Endothelial cell of umbilical vein (primary cell): Measurements from ENCODE around the gene NPFFR1. TPM values are rescaled to one million over a fixed set of nuclear protein-coding genes. Genes with fewer than 3 reads are reported as not detected.

ENCODE experiments used
- BruUV-seq: library from RNA; stranded (reverse); fragments of 400-500 nt; replicated peaks from 2 replicates; lab custom pipeline; 2021; lab: Mats Ljungman, UMichigan
- CTCF ChIA-PET: fragments of 300-600, 350-600 bp; sonication (Branson Sonifier 250); formaldehyde crosslinking; loops from one replicate; lab custom pipeline; 2021; ENCODE audit warnings: antibody characterized with exemption, inconsistent platforms; lab: Charles Lee
- POLR2A ChIA-PET: fragments of 300-600, 350-600 bp; sonication (Branson Sonifier 250); formaldehyde crosslinking; loops from one replicate; lab custom pipeline; 2021; ENCODE audit warnings: antibody characterized with exemption, inconsistent platforms; lab: Charles Lee
- DNase-seq: peaks from one replicate; pipeline ENCODE4 v3.0.0-alpha.2; 2011; ENCODE audit warnings: low read depth, low spot score
- FAIRE-seq: peaks from 2 replicates; lab custom pipeline; 2011; peaks lifted over from hg19 to GRCh38; lab: Jason Lieb, UNC
- H2AFZ ChIP-seq: 2 replicates; pipeline ENCODE4 v1.6.0; 2012; ENCODE audit warnings: low read depth, low read length, control low read depth, inconsistent platforms
- H3K27ac ChIP-seq: 2 replicates; pipeline ENCODE4 v1.5.1; 2011; ENCODE audit warnings: low read depth, mild to moderate bottlenecking, control low read depth, low read length, moderate library complexity; ENCODE audit not compliant: insufficient read depth
- H3K27me3 ChIP-seq, 2 experiments: 2 replicates each; pipeline versions ENCODE4 v1.6.0 to v1.6.1; 2011; ENCODE audit warnings: low read length in 2 of 2, mixed read lengths in 1 of 2; ENCODE audit not compliant: control insufficient read depth in 2 of 2, insufficient read depth in 2 of 2
- H3K36me3 ChIP-seq, 2 experiments: 2 replicates in 1 of 2; 3 replicates in 1 of 2; pipeline ENCODE4 v1.5.1; 2011; ENCODE audit warnings: low read length in 2 of 2, mild to moderate bottlenecking in 1 of 2, moderate library complexity in 1 of 2; ENCODE audit not compliant: control insufficient read depth in 2 of 2, insufficient read depth in 2 of 2; ENCODE audit errors: extremely low read depth in 1 of 2
- H3K4me1 ChIP-seq: 3 replicates; pipeline ENCODE4 v1.5.1; 2011; ENCODE audit warnings: mild to moderate bottlenecking, low read length; ENCODE audit not compliant: control insufficient read depth, insufficient read depth; ENCODE audit errors: extremely low read depth
- H3K4me2 ChIP-seq: 2 replicates; pipeline ENCODE4 v1.6.1; 2011; ENCODE audit warnings: low read length, control low read depth, mixed read lengths; ENCODE audit not compliant: insufficient read depth
- H3K4me3 ChIP-seq, 3 experiments: fragments of 200-600 bp in 1 of 3; sonication (generic), shearing (Covaris generic) in 1 of 3; replicated peaks in 1 of 3; 2 replicates each; pipeline ENCODE4 v1.5.1; 2011 to 2016; ENCODE audit warnings: control low read depth in 3 of 3, low read length in 3 of 3, mild to moderate bottlenecking in 2 of 3, inconsistent platforms in 1 of 3, low read depth in 1 of 3, moderate library complexity in 1 of 3; ENCODE audit not compliant: insufficient read depth in 1 of 3
- H3K79me2 ChIP-seq: 2 replicates; pipeline ENCODE4 v1.6.0; 2012; ENCODE audit warnings: low read length, inconsistent platforms; ENCODE audit not compliant: control insufficient read depth, insufficient read depth
- H3K9ac ChIP-seq: replicated peaks from 2 replicates; pipeline ENCODE3; 2011; ENCODE audit warnings: low read length, control low read depth; ENCODE audit not compliant: insufficient read depth; ENCODE audit errors: extremely low read depth
- H3K9me1 ChIP-seq: replicated peaks from 3 replicates; pipeline ENCODE4 v1.6.0; 2011; ENCODE audit warnings: mild to moderate bottlenecking, low read length; ENCODE audit not compliant: control insufficient read depth, insufficient read depth; ENCODE audit errors: extremely low read depth
- H3K9me3 ChIP-seq: replicated peaks from 2 replicates; pipeline ENCODE4 v1.5.1; 2012; ENCODE audit warnings: low read length, inconsistent platforms; ENCODE audit not compliant: control insufficient read depth, insufficient read depth
- H4K20me1 ChIP-seq: replicated peaks from 2 replicates; pipeline ENCODE3; 2011; ENCODE audit warnings: mild to moderate bottlenecking, low read length; ENCODE audit not compliant: control insufficient read depth, insufficient read depth; ENCODE audit errors: extremely low read depth
- EZH2 ChIP-seq: IDR thresholded peaks from 2 replicates; pipeline ENCODE4 v1.6.1; 2012; ENCODE audit warnings: borderline replicate concordance, low read depth, mild to moderate bottlenecking, moderate library complexity, low read length, inconsistent platforms; ENCODE audit not compliant: severe bottlenecking
- FOS ChIP-seq: IDR thresholded peaks from 2 replicates; pipeline ENCODE4 v1.6.1; 2011; ENCODE audit warnings: mild to moderate bottlenecking, low read length, moderate library complexity, borderline replicate concordance; ENCODE audit not compliant: insufficient read depth
- GATA2 ChIP-seq: IDR thresholded peaks from 2 replicates; pipeline ENCODE4 v1.7.0; 2011; ENCODE audit warnings: low read depth, mild to moderate bottlenecking, moderate library complexity, mixed read lengths, low read length; ENCODE audit not compliant: insufficient read length, insufficient read depth
- JUN ChIP-seq: IDR thresholded peaks from 2 replicates; pipeline ENCODE4 v1.6.1; 2011; ENCODE audit warnings: borderline replicate concordance, low read depth; ENCODE audit not compliant: insufficient read length, insufficient read depth
- MYC ChIP-seq: IDR thresholded peaks from one replicate; pipeline ENCODE4 v1.6.1; 2011; ENCODE audit warnings: mild to moderate bottlenecking, low read depth, low read length
- POLR2A ChIP-seq: IDR thresholded peaks from 2 replicates; pipeline ENCODE4 v1.6.1; 2012; ENCODE audit warnings: low read depth, mild to moderate bottlenecking, control low read depth, low read length
- POLR2AphosphoS5 ChIP-seq: IDR thresholded peaks from 2 replicates; pipeline ENCODE4 v1.6.1; 2012; ENCODE audit warnings: low read depth, mild to moderate bottlenecking, control low read depth, low read length, moderate library complexity; ENCODE audit not compliant: insufficient read depth
- dilution Hi-C: fragments of 300-500 bp; cut with MboI; formaldehyde crosslinking; loops from one replicate; pipeline ENCODE4 v1.15.0; 2019; ENCODE audit warnings: low sequenced_read_pairs; ENCODE audit not compliant: extremely low pct_ligation_motif_present
- intact Hi-C: fragments of 100-400 bp; cut with micrococcal nuclease; formaldehyde crosslinking; loops from one replicate; pipeline ENCODE4 v1.10.0; 2022
- polyA plus RNA-seq, 4 experiments: library from polyadenylated mRNA; depleted of rRNA in 3 of 4; stranded (reverse) in 3 of 4; unstranded in 1 of 4; fragments of >200 nt; gene quantifications; 2 replicates each; pipeline versions ENCODE4 v1.2.1 to v1.2.3, GENCODE V29; 2011 to 2012; ENCODE audit warnings: missing spikeins in 1 of 4
- total RNA-seq: library from RNA; stranded (reverse); gene quantifications from 2 replicates; pipeline ENCODE4 v1.2.3, GENCODE V29; 2021
- TF ChIP-seq, protein P1 (sequence below), 2 donors: IDR thresholded peaks; 1 replicate in 1 of 2; 2 replicates in 1 of 2; pipeline ENCODE4 v1.5.1; 2011; ENCODE audit warnings: low read length in 2 of 2, mild to moderate bottlenecking in 2 of 2, moderate library complexity in 2 of 2, control low read depth in 1 of 2, inconsistent platforms in 1 of 2, low read depth in 1 of 2; ENCODE audit not compliant: insufficient read depth in 1 of 2; ENCODE audit errors: extremely low read depth in 1 of 2
- TF ChIP-seq, protein P2 (sequence below): IDR thresholded peaks from 2 replicates; pipeline ENCODE4 v1.6.1; 2011; ENCODE audit not compliant: insufficient read depth, insufficient read length

NPFFR1 gene
- total and polyA plus RNA-seq, 2 donors (not counting 3 experiments of a cell fraction or from before 2014, with no cell fraction given) = not detected

DNA sequence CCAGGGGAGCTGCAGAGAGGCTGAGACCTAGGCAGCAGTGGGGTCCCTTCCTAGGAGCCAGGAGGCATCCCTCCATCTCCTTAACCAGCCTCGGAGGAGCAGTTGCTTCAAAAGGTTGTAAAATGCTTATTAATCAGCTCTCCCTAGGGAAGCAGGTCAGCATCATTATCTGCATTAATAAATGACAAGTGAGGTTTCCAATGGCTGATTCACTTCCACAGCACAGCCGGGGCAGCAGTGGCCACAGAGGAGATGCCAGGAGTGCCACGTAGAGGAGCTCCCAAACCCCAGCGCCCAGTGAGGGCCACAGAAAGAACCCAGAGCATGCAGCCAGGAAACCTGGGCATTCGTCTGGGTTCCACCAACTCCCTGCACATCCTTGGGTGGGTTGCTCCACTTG lies 8.2 kb upstream of the NPFFR1 start:
- no peak for DNase-seq
- no peaks in the 10 kb centered on the region for H3K9me1 ChIP-seq
- no peak overlapping the region for H2AFZ ChIP-seq
- FAIRE-seq = no peak
- no TSS peak for BruUV-seq
- H3K79me2 ChIP-seq = no peaks in the 10 kb centered on the region
- peaks cover 3 to 9% of the 10 kb centered on the region in 2 experiments for H3K27me3 ChIP-seq
- H4K20me1 ChIP-seq = no peaks in the 10 kb centered on the region
- H3K9ac ChIP-seq = no peak overlapping the region
- intact Hi-C loops (no loop called here), dilution Hi-C loops (no loop called here)
- no peaks in the 10 kb centered on the region for H3K9me3 ChIP-seq
- ChIA-PET POLR2A (no interaction called here), CTCF (interaction anchor here (0.8 to 4.3 kb wide), 4 partner anchors 20 to 70 kb away, joined by 3 to 15 read pairs (median 4); no protein-coding TSS in a partner anchor)
- no peak overlapping the region for H3K4me3 ChIP-seq
- no peaks in the 10 kb centered on the region for H3K36me3 ChIP-seq
- H3K4me1 ChIP-seq = peaks cover 8% of the 10 kb centered on the region
- H3K4me2 ChIP-seq = no peak overlapping the region
- no peak overlapping the region for H3K27ac ChIP-seq
- TF ChIP-seq MYC (no peak), GATA2 (no peak), JUN (no peak), POLR2AphosphoS5 (no peak), EZH2 (no peak), POLR2A (no peak), FOS (no peak)
- TF ChIP-seq, protein P1, sequence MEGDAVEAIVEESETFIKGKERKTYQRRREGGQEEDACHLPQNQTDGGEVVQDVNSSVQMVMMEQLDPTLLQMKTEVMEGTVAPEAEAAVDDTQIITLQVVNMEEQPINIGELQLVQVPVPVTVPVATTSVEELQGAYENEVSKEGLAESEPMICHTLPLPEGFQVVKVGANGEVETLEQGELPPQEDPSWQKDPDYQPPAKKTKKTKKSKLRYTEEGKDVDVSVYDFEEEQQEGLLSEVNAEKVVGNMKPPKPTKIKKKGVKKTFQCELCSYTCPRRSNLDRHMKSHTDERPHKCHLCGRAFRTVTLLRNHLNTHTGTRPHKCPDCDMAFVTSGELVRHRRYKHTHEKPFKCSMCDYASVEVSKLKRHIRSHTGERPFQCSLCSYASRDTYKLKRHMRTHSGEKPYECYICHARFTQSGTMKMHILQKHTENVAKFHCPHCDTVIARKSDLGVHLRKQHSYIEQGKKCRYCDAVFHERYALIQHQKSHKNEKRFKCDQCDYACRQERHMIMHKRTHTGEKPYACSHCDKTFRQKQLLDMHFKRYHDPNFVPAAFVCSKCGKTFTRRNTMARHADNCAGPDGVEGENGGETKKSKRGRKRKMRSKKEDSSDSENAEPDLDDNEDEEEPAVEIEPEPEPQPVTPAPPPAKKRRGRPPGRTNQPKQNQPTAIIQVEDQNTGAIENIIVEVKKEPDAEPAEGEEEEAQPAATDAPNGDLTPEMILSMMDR (IDR thresholded peaks at IDR 0.05; ENCODE audit: extremely low read depth in 1 of 2, insufficient read depth in 1 of 2, low read depth in 1 of 2, low read length in 2 of 2) = no peak
- TF ChIP-seq, protein P2, sequence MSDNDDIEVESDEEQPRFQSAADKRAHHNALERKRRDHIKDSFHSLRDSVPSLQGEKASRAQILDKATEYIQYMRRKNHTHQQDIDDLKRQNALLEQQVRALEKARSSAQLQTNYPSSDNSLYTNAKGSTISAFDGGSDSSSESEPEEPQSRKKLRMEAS = no peak
